Stimulated activated CD4-positive, alpha-beta T cell treated with anti-CD3 and anti-CD28 coated beads, Interleukin-2, amount 100 ng/mL, for 48 hours (primary cell): ENCODE data around the gene RPS5.
A peak's percentile ranks its signal among the peaks of the same experiment; 100 is the strongest.
"Not testable (repeated sequence)": the region's sequence is repeated elsewhere in the genome, so short reads cannot be mapped to it uniquely, and the experiment has no call there.

ENCODE experiments used
- DNase-seq, 2 donors: peaks; one replicate each; pipeline ENCODE4 v3.0.0-alpha.2; 2020

The RPS5 gene

DNA sequence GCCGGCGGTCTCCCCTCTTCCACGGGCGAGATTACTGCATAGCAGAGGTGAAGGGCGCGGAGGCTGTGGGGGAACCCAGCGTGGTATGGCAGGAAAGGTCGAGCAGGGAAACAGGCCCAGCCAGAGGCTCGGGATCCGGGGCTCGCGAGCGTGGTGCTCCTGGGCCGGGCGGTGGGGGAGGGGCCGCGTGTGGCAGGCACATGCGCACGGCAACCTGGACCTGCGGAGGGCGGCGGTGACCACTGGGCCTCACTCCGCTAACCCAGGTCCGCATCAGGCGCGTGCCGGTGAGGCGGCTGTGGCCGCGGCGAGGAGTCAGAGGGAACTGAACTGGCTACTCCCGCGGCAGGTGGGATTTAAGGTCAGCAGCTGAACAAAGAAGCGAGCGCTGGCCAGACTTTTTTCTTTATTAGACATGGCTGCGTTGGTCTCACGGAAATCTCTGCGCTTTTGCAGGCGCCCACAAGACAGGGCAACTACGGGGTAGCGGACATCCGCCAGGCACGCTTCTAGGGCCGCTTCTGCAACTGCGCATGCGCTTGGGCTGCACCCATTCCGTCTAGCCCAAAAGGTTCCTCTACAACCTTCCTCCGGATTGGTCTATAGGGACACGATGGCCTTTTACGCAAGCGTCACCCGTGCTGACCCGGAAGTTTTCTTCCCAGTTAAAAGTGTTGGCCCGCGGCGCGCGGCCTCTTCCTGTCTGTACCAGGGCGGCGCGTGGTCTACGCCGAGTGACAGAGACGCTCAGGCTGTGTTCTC, at the start of gene RPS5:
Gene RPS5, plus strand, starts transcription at position 694 of the 762 bp plus-strand sequence. CDS start 869 bp downstream, outside the sequence.
- peak; percentile 94 for DNase-seq

- no peak for DNase-seq
Measured at GRCh38 chr19:58338336-58338735, 48.7 kb upstream of the RPS5 start.

DNA sequence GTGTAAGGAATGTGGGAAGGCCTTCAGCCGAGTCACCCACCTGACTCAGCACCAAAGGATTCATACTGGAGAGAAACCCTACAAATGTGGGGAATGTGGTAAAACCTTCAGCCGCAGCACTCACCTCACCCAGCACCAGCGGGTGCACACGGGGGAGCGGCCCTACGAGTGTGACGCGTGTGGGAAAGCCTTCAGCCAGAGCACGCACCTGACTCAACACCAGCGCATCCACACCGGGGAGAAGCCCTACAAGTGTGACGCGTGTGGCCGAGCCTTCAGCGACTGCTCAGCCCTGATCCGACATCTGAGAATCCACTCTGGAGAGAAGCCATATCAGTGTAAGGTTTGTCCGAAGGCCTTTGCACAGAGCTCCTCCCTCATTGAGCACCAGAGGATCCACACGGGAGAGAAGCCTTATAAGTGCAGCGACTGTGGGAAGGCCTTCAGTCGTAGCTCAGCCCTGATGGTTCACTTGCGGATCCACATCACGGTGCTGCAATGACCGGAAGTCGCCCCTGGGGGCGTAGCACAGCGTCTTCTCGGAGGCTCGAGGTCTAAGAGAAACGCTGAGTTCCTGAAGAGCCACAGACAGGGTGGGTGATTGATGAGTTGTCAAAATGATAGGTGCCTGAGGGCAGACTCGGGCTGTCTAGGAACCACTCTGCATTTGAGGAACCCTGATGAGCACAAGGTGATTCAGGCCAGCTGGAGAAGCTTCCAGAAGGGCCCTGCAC, 48.1 kb upstream of the RPS5 start:
- no peak for DNase-seq

- no peak for DNase-seq
Measured at GRCh38 chr19:58345558-58345957, 41.5 kb upstream of the RPS5 start.

GRCh38 chr19:58346961-58347929, 39.8 kb upstream of the RPS5 start:
- DNase-seq: peak; percentile 50 to 68

DNA sequence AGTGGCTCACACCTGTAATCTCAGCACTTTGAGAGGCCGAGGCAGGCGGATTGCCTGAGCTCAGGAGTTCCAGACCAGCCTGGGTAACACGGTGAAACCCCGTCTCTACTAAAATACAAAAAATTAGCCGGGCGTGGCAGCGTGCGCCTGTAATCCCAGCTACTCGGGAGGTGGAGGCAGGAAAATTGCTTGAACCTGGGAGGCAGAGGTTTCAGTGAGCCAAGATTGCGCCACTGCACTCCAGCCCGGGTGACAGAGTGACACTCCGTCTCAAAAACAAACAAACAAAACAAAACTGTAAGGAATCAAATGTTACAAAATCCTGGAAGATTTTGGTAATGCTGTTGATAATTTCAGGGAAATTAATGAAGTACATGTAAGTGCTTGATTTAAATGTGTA, 39.0 kb upstream of the RPS5 start:
- not testable (repeated sequence) for DNase-seq

GRCh38 chr19:58349590-58349989, 37.5 kb upstream of the RPS5 start:
- DNase-seq: no peak

DNA sequence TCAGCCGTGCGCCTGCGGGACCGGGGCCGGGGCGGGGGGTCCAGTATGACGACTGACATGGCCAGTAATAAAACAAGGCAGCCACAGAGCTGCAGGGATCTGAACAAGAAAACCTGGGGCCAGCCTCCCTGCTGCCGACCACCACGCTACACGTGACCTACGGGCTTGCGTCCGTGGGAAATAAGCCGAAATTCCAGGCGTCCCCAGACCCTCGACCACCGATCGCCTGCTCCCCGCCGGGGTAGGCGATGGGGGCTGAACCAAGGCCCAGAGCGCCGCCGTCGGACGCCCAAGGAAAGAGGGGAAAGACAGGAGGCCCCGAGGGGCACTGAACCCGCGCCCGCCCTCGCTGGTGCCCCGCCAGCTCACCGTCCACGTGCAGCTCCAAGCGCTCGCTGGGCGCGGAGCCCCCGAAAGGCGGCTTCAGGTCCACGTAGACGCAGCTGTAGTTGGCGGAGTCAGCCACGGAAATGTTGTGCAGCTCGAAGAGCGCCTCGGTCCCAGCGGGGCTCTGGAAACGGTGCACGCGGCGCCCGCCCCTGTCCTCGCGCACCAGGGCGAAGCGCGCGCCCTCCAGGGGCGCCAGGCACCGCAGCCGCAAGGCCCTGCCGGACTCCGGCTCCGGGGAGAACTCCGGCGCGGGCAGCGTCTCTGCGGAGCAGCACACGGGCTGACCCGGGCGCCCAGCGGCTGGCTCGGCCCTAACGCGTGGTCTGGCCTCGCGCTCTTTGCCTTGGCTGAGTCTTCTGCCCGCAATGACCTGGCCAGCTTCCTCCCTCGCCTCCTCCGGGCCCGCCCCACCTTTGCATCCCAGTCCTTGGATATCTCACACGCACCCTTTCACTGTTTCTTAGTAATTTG, 36.8 kb upstream of the RPS5 start:
- no peak for DNase-seq

GRCh38 chr19:58350871-58351557, 36.1 kb upstream of the RPS5 start:
- DNase-seq: no peak

- no peak for DNase-seq
Measured at GRCh38 chr19:58351558-58351878, 35.6 kb upstream of the RPS5 start.

GRCh38 chr19:58351990-58352755, 34.9 kb upstream of the RPS5 start:
- no peak for DNase-seq

DNA sequence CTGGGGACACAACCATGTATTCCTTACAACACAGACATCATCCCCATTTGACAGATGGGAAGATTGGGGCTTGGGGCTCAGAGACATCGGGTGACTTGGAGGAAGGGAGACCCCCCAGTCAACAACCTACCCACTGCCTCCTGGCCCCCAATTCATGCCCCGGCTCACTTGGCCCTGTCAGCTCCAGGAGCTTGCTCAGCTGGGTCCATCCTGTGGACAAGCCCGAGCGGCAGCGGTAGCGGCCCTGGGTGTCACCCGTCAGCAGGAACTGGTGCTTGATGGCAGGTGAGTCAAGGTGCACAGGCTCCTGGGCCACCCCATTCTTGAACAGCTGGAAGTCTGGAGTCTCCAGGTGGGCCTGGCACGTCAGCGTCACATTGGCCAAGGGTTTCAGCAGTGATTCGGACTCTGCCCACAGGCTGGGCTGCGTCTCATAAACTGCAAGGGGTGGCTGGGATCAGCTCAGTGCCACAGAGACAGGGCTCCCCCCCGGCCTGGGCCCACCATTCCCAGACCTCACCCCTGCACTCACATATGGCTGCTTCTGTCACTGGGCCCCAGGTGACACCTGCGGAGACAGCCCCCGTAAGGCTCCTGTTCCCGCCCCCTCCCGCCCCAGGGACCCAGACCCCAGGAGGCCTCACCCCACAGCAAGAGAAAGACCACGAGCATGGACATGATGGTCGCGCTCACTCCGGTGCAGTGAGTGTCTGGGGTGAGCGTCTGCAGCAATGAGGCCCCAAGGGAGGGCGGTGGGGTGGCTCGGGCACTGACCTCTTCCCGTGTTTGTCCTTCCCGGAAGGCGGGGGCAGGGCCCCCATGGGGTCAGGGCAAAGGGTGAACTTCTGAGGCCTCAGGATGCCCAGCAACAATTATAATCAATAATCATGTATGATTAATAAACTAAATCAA, 34.1 kb upstream of the RPS5 start, which contains the start of gene A1BG:
Gene A1BG, minus strand, starts transcription at position 733 of the 912 bp plus-strand sequence. Its CDS starts 55 bp downstream, at position 678.
- no peak for DNase-seq

DNA sequence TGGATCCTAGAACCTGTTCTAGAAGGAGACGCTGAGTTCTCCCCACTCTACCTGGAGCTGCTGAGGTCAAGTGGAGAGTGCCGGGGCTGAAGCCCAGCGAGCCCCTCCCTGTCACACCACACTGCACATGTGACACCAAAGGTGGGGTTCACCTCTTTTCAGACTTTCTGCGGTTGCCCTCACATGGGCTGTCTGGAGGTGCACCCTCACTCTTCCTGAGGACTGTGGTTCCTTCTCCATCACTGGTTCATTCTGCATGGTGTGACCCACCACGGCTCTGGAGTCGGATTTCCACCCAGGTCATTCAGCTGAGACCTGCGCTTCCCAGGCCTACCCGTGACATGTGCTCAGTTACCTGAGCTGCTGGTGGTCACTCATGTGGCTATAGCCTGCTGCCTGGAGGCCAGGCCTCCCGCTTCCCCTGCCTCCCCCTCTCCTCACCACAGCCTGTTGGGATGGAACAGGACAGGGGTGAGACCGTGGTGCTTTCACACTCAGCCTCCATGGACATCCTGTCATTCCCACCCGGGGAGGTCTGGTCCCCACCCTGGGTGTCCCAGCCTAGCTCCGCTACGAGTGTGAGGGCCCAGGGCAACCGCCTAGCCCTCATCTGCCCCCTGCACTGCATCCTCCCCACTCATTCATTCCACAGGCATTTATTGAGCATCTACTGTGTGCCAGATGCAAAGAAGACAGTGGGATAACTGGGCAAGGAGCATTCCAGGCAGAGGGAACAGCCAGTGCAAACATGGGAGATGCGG, 33.2 kb upstream of the RPS5 start:
- DNase-seq: no peak

- no peak for DNase-seq
Measured at GRCh38 chr19:58354478-58355030, 32.5 kb upstream of the RPS5 start.

DNA sequence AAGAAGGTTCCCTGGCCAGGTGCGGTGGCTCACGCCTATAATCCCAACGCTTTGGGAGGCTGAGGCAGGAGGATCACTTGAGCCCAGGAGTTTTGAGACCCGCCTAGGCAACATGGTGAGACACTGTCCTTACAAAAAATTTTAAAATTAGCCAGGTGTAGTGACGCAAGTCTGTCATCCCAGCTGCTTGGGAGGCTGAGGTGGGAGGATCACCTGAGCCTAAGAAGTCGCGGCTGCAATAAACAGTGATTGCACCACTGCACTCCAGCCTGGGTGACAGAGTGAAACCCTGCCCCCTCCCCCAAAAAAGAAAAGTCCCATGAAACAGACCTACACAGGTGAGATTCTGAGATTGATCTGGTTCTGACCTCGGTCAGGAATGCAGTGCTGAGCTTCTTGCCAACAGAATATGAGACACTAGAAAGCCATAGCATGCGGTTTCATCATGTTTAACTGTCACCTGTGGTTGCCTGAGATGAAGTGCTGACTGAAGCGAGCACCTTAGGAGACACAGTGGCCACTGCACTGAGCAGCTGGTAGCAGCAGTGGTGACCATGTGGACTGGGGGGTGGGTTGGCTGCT, 31.8 kb upstream of the RPS5 start:
- no peak for DNase-seq

- DNase-seq: peak in 1 of 2 donors; percentile 29
Measured at GRCh38 chr19:58355908-58356765, 30.9 kb upstream of the RPS5 start.
